ENCODE results near the gene PRRX2. TPM values are rescaled to one million over a fixed set of nuclear protein-coding genes. Genes with fewer than 3 reads are reported as not detected.

The PRRX2 gene
- total and polyA plus RNA-seq, 2 of the 4 experiments (the other 2 are of a cell fraction), result 12.7 to 35.5 TPM

GRCh38 chr9:129632460-129632859 is 33.0 kb upstream of the PRRX2 start:
- H3K9me1 ChIP-seq (ENCODE audit: insufficient read depth, low read length), result peaks cover 41% of the 10 kb centered on the region
- H2BK5ac ChIP-seq (ENCODE audit: low read depth, low read length, poor library complexity, severe bottlenecking), result peak overlapping the region; percentile 1
- H2AK9ac ChIP-seq (replicated peaks; ENCODE audit: low read depth, low read length, poor library complexity), result no peak overlapping the region
- H3K36me3 ChIP-seq (ENCODE audit: control insufficient read depth, insufficient read depth, low read length), result peaks cover 51% of the 10 kb centered on the region
- CTCF ChIA-PET, result no interaction called here
- H2BK20ac ChIP-seq (ENCODE audit: low read depth, low read length), result no peak overlapping the region
- H3K4me2 ChIP-seq (ENCODE audit: low read depth, low read length), result no peak overlapping the region
- DNase-seq, result peak; percentile 50
- peaks cover 39% of the 10 kb centered on the region for H3K4me1 ChIP-seq (ENCODE audit: control insufficient read depth, insufficient read depth, low read length)
- peak overlapping the region; percentile 61 for H2AFZ ChIP-seq (replicated peaks; ENCODE audit: low read length, poor library complexity)
- no peak overlapping the region for H3K14ac ChIP-seq (replicated peaks; ENCODE audit: low read depth, low read length)
- H3K27me3 ChIP-seq (ENCODE audit: control insufficient read depth, insufficient read depth, low read length), result no peaks in the 10 kb centered on the region
- BruUV-seq (replicated peaks), result no TSS peak
- intact Hi-C loops (cut with micrococcal nuclease), result no loop called here
- H4K91ac ChIP-seq (ENCODE audit: insufficient read depth, low read depth, low read length), result no peak overlapping the region
- no peak overlapping the region for H2AK5ac ChIP-seq (ENCODE audit: low read depth, low read length)
- no CpG with 5 or more reads among the region's 13 CpGs for WGBS, 2 experiments (ENCODE audit: extremely low coverage in 2 of 2, insufficient read length in 1 of 2)
- no peak for ATAC-seq (ENCODE audit: low read depth)
- H3K4me3 ChIP-seq (ENCODE audit: insufficient read depth, low read depth, low read length), result no peak overlapping the region
- peak overlapping the region; percentile 60; the same call in 1 of the 2 replicates for H3K23ac ChIP-seq (ENCODE audit: low read depth, low read length)
- no peak overlapping the region for H2BK15ac ChIP-seq (ENCODE audit: low read depth, low read length)
- no peak overlapping the region for H4K5ac ChIP-seq (ENCODE audit: low read depth, low read length)
- dilution Hi-C loops (cut with HindIII; ENCODE audit: low sequenced_read_pairs, unreplicated experiment), result no loop called here
- no peaks in the 10 kb centered on the region for H3K9me3 ChIP-seq (ENCODE audit: control insufficient read depth, insufficient read depth, low read length)
- H4K20me1 ChIP-seq (ENCODE audit: insufficient read depth, low read length), result peaks cover 94% of the 10 kb centered on the region
- POLR2A ChIA-PET (ENCODE audit: unreplicated experiment), result no interaction called here
- H3K4ac ChIP-seq (ENCODE audit: low read depth, low read length), result 0 out of 2 replicates have a peak overlapping the region, but pooled peaks have one; percentile 15
- in situ Hi-C loops (cut with MboI; ENCODE audit: low sequenced_read_pairs), result no loop called here
- H3K27ac ChIP-seq (ENCODE audit: insufficient read depth, low read length), result 0 out of 2 replicates have a peak overlapping the region, but pooled peaks have one; percentile 5
- H3K56ac ChIP-seq (ENCODE audit: extremely low read depth, insufficient read depth, low read length), result no peak overlapping the region
- no peak overlapping the region for H3K9ac ChIP-seq (ENCODE audit: low read depth, low read length)
- TF ChIP-seq USF2 (IDR thresholded peaks at IDR 0.05; ENCODE audit: low read depth, low read length) (no peak), CHD1 (IDR thresholded peaks at IDR 0.05; ENCODE audit: low read depth, low read length) (no peak), MAZ (IDR thresholded peaks at IDR 0.05; ENCODE audit: borderline replicate concordance, low read depth, low read length) (no peak; the same call in 1 of the 2 replicates), POLR2A (IDR thresholded peaks at IDR 0.05; ENCODE audit: low read depth, low read length) (no peak), FOS (IDR thresholded peaks at IDR 0.05; ENCODE audit: low read depth, low read length) (no peak), BHLHE40 (IDR thresholded peaks at IDR 0.05; ENCODE audit: low read depth, low read length) (no peak), RFX5 (IDR thresholded peaks at IDR 0.05; ENCODE audit: low read depth, low read length) (no peak), RAD21 (IDR thresholded peaks at IDR 0.05; ENCODE audit: low read length) (no peak), MAFK (IDR thresholded peaks at IDR 0.05; ENCODE audit: low read depth, low read length) (no peak)
- TF ChIP-seq, protein P1, sequence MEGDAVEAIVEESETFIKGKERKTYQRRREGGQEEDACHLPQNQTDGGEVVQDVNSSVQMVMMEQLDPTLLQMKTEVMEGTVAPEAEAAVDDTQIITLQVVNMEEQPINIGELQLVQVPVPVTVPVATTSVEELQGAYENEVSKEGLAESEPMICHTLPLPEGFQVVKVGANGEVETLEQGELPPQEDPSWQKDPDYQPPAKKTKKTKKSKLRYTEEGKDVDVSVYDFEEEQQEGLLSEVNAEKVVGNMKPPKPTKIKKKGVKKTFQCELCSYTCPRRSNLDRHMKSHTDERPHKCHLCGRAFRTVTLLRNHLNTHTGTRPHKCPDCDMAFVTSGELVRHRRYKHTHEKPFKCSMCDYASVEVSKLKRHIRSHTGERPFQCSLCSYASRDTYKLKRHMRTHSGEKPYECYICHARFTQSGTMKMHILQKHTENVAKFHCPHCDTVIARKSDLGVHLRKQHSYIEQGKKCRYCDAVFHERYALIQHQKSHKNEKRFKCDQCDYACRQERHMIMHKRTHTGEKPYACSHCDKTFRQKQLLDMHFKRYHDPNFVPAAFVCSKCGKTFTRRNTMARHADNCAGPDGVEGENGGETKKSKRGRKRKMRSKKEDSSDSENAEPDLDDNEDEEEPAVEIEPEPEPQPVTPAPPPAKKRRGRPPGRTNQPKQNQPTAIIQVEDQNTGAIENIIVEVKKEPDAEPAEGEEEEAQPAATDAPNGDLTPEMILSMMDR (conservative IDR thresholded peaks at IDR 0.05; ENCODE audit: low read depth, low read length), result no peak
- TF ChIP-seq, protein P2, sequence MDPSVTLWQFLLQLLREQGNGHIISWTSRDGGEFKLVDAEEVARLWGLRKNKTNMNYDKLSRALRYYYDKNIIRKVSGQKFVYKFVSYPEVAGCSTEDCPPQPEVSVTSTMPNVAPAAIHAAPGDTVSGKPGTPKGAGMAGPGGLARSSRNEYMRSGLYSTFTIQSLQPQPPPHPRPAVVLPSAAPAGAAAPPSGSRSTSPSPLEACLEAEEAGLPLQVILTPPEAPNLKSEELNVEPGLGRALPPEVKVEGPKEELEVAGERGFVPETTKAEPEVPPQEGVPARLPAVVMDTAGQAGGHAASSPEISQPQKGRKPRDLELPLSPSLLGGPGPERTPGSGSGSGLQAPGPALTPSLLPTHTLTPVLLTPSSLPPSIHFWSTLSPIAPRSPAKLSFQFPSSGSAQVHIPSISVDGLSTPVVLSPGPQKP (IDR thresholded peaks at IDR 0.05; ENCODE audit: borderline replicate concordance, low read depth, low read length), result no peak
- H3K79me1 ChIP-seq (ENCODE audit: low read depth in 1 of 2, low read length in 2 of 2), result peaks cover 16 to 86% of the 10 kb centered on the region in 2 experiments
- no peak overlapping the region for H2BK120ac ChIP-seq (ENCODE audit: low read depth, low read length)
- peak overlapping the region in 1 of 2 experiments; percentile 42; a peak in 1 of 4 replicates for H4K8ac ChIP-seq (ENCODE audit: low read depth in 2 of 2, low read length in 2 of 2)
- H3K18ac ChIP-seq (ENCODE audit: low read depth, low read length), result no peak overlapping the region

Measured in IMR-90 (cell line).